ENCODE results near the gene SAG. TPM values are rescaled to one million over a fixed set of nuclear protein-coding genes. Genes with fewer than 3 reads are reported as not detected.

The SAG gene
- total and polyA plus RNA-seq, 2 of the 13 experiments (the other 11 are each of a cell fraction or from before 2014, with no cell fraction given) = not detected

DNA sequence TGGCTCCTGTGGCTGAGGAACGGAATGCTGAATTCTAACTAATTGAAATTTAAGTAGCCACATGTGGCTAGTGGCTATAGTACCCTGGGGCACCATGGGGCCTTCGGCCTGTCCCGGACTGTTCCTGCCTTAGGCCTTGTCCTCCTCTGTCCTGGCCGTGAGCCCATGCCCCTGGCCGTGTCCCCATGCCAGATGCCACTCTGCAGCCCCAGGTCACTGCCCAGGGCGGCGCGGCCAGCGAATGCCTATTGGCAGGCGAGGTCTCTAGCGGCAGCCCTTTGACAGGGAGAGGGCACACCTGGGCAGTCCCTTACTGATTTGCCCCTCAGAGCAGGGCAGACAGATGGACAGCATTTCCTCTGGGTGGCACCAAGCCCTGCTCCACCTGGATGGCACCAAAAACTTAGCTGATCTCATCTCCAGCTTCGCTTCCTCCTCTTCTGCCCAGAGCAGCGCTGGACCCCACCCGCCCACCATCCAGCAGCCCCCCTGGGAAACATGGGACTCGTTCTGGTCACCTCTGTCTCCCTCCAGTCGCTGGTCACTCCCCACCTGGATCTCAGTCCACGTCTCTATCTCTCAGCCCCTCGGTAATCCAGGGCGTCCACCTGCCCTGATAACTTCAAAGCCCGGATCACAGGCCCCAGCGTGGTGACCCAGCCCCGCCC, 45.6 kb downstream of the SAG start (continued):
- TF ChIP-seq, protein P1, sequence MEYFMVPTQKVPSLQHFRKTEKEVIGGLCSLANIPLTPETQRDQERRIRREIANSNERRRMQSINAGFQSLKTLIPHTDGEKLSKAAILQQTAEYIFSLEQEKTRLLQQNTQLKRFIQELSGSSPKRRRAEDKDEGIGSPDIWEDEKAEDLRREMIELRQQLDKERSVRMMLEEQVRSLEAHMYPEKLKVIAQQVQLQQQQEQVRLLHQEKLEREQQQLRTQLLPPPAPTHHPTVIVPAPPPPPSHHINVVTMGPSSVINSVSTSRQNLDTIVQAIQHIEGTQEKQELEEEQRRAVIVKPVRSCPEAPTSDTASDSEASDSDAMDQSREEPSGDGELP (IDR thresholded peaks at IDR 0.05; ENCODE audit: borderline replicate concordance, low read depth) = peak; percentile 31; the same call in 1 of the 2 replicates
- TF ChIP-seq ZNF589 (CRISPR knock-in tag; conservative IDR thresholded peaks at IDR 0.05) (0 out of 2 replicates have a peak, but pooled peaks have one; percentile 24), YEATS4 (CRISPR knock-in tag; IDR thresholded peaks at IDR 0.05; ENCODE audit: borderline replicate concordance) (no peak), MAFK (conservative IDR thresholded peaks at IDR 0.05 in 1 of 2, IDR thresholded peaks at IDR 0.05 in 1 of 2; ENCODE audit: low read length in 2 of 2) (no peak), EP300 (IDR thresholded peaks at IDR 0.05; ENCODE audit: low read depth in 2 of 2, low read length in 2 of 2) (0 out of 4 replicates have a peak, but pooled peaks of 1 of the 2 experiments have one; percentile 77), EP300 (CRISPR knock-in tag; IDR thresholded peaks at IDR 0.05; ENCODE audit: borderline replicate concordance) (no peak), ETV5 (CRISPR knock-in tag; IDR thresholded peaks at IDR 0.05; ENCODE audit: borderline replicate concordance) (0 out of 2 replicates have a peak, but pooled peaks have one; percentile 32), KDM5B (CRISPR knock-in tag; IDR thresholded peaks at IDR 0.05; ENCODE audit: borderline replicate concordance) (no peak), TSC22D2 (CRISPR knock-in tag; IDR thresholded peaks at IDR 0.05; ENCODE audit: borderline replicate concordance) (no peak), NCOA2 (CRISPR knock-in tag; IDR thresholded peaks at IDR 0.05) (peak; percentile 66; the same call in 1 of the 2 replicates), ZXDC (CRISPR knock-in tag; IDR thresholded peaks at IDR 0.05) (0 out of 2 replicates have a peak, but pooled peaks have one; percentile 20), CBX2 (IDR thresholded peaks at IDR 0.05; ENCODE audit: low read depth, low read length) (no peak), CBX2 (CRISPR knock-in tag; IDR thresholded peaks at IDR 0.05; ENCODE audit: low read depth) (no peak), ZGPAT (CRISPR knock-in tag; IDR thresholded peaks at IDR 0.05) (0 out of 2 replicates have a peak, but pooled peaks have one; percentile 47), ZC3H13 (CRISPR knock-in tag; IDR thresholded peaks at IDR 0.05) (0 out of 2 replicates have a peak, but pooled peaks have one; percentile 15), SMAD9 (CRISPR knock-in tag; IDR thresholded peaks at IDR 0.05) (0 out of 2 replicates have a peak, but pooled peaks have one; percentile 15), YEATS2 (CRISPR knock-in tag; IDR thresholded peaks at IDR 0.05; ENCODE audit: borderline replicate concordance) (no peak), RXRA (CRISPR knock-in tag; IDR thresholded peaks at IDR 0.05) (no peak; the same call in none of the 2 replicates)
